Fibroblast of lung (primary cell): Measurements from ENCODE around the gene LGALS14.

Experiments
- CTCF ChIP-seq, 2 donors: IDR thresholded peaks in 1 of 2; conservative IDR thresholded peaks in 1 of 2; 1 replicate in 1 of 2; 2 replicates in 1 of 2; pipeline ENCODE4 v1.5.1; 2011 to 2012; ENCODE audit warnings: low read length in 2 of 2, control low read depth in 1 of 2, inconsistent platforms in 1 of 2, low read depth in 1 of 2, mild to moderate bottlenecking in 1 of 2
- EZH2 ChIP-seq: IDR thresholded peaks from 2 replicates; pipeline ENCODE4 v1.5.1; 2012; ENCODE audit warnings: low read length, control low read depth, mild to moderate bottlenecking; ENCODE audit errors: missing control alignments

- TF ChIP-seq CTCF (conservative IDR thresholded peaks at IDR 0.05 in 1 of 2, IDR thresholded peaks at IDR 0.05 in 1 of 2; ENCODE audit: low read depth in 1 of 2, low read length in 2 of 2) (no peak), EZH2 (no peak)
Observed at GRCh38 chr19:39746836-39747529, 42.7 kb downstream of the LGALS14 start.
